GM18499 (cell line): Measurements from ENCODE around the gene CDK5R2.

Experiments
- ATAC-seq: cut with Tn5 transposase; IDR thresholded peaks from one replicate; pipeline ENCODE4 v1.9.1; 2021; ENCODE audit warnings: moderate number of reproducible peaks; ENCODE audit not compliant: insufficient read depth, unreplicated experiment

Gene CDK5R2

GRCh38 chr2:218961651-218962570 is 2.4 kb downstream of the CDK5R2 start:
- ATAC-seq: no peak

GRCh38 chr2:218962859-218963492 is 3.5 kb downstream of the CDK5R2 start:
- no peak for ATAC-seq

GRCh38 chr2:218963601-218964000 is 4.1 kb downstream of the CDK5R2 start:
- no peak for ATAC-seq

GRCh38 chr2:218964041-218964771 is 4.7 kb downstream of the CDK5R2 start:
- no peak for ATAC-seq

- no peak for ATAC-seq
Observed at GRCh38 chr2:218970894-218971293, 11.4 kb downstream of the CDK5R2 start.

- no peak for ATAC-seq
Observed at GRCh38 chr2:218975060-218975777, 15.8 kb downstream of the CDK5R2 start.

- peak; percentile 57 for ATAC-seq
Observed at GRCh38 chr2:218979846-218980734, 20.6 kb downstream of the CDK5R2 start.

GRCh38 chr2:218980735-218981389 is 21.4 kb downstream of the CDK5R2 start:
- ATAC-seq: no peak

- no peak for ATAC-seq
Observed at GRCh38 chr2:218981390-218981880, 22.0 kb downstream of the CDK5R2 start.

GRCh38 chr2:218981881-218982585 is 22.6 kb downstream of the CDK5R2 start:
- ATAC-seq: no peak

GRCh38 chr2:218982586-218983262 is 23.3 kb downstream of the CDK5R2 start:
- no peak for ATAC-seq

- ATAC-seq: no peak
Observed at GRCh38 chr2:218983263-218983933, 23.9 kb downstream of the CDK5R2 start.

- no peak for ATAC-seq
Observed at GRCh38 chr2:218983934-218984238, 24.4 kb downstream of the CDK5R2 start.

- ATAC-seq: no peak
Observed at GRCh38 chr2:218984239-218985020, 25.0 kb downstream of the CDK5R2 start.

- ATAC-seq: no peak
Observed at GRCh38 chr2:218985021-218985324, 25.5 kb downstream of the CDK5R2 start, which contains the start of gene FEV. FEV (minus strand) TSS chr2:218985184; CDS start chr2:218985075, 109 bp downstream.

- no peak for ATAC-seq
Observed at GRCh38 chr2:218985325-218986091, 26.0 kb downstream of the CDK5R2 start.
